Epidermal melanocyte (primary cell): ENCODE data around the gene CSTA.
"Not testable (repeated sequence)": the region's sequence is repeated elsewhere in the genome, so short reads cannot be mapped to it uniquely, and the experiment has no call there.

Experiments used
- DNase-seq: peaks from one replicate; pipeline ENCODE4 v3.0.0; 2011; ENCODE audit warnings: low spot score; ENCODE audit not compliant: insufficient read length

CSTA gene

GRCh38 chr3:122322095-122323075 is 2.7 kb upstream of the CSTA start:
- DNase-seq, result no peak

GRCh38 chr3:122325769-122326168 is 721 bp downstream of the CSTA start:
- no peak for DNase-seq

- DNase-seq, result no peak
These were observed 6.8 kb downstream of the CSTA start for GRCh38 chr3:122331886-122332285.

GRCh38 chr3:122332551-122332950 is 7.5 kb downstream of the CSTA start:
- no peak for DNase-seq

- no peak for DNase-seq
These were observed 17.8 kb downstream of the CSTA start for GRCh38 chr3:122342803-122343202.

- no peak for DNase-seq
These were observed 18.6 kb downstream of the CSTA start for GRCh38 chr3:122343654-122344053.

- no peak for DNase-seq
These were observed 24.1 kb downstream of the CSTA start for GRCh38 chr3:122349171-122349570.

GRCh38 chr3:122350814-122351418 is 25.9 kb downstream of the CSTA start:
- DNase-seq, result no peak

GRCh38 chr3:122351612-122352011 is 26.6 kb downstream of the CSTA start:
- no peak for DNase-seq

- DNase-seq, result no peak
These were observed 28.2 kb downstream of the CSTA start for GRCh38 chr3:122353215-122353614.

- DNase-seq, result no peak
These were observed 28.9 kb downstream of the CSTA start for GRCh38 chr3:122353893-122354401.

- DNase-seq, result no peak
These were observed 30.6 kb downstream of the CSTA start for GRCh38 chr3:122355612-122356011.

GRCh38 chr3:122356402-122356801 is 31.4 kb downstream of the CSTA start:
- no peak for DNase-seq

- DNase-seq, result no peak
These were observed 33.0 kb downstream of the CSTA start for GRCh38 chr3:122357828-122358702.

GRCh38 chr3:122358703-122359032 is 33.6 kb downstream of the CSTA start:
- DNase-seq, result no peak

- no peak for DNase-seq
These were observed 37.0 kb downstream of the CSTA start for GRCh38 chr3:122362026-122362425.

GRCh38 chr3:122364490-122364889 is 39.4 kb downstream of the CSTA start:
- DNase-seq, result no peak

GRCh38 chr3:122365073-122365472 is 40.0 kb downstream of the CSTA start:
- DNase-seq, result no peak

- not testable (repeated sequence) for DNase-seq
These were observed 40.7 kb downstream of the CSTA start for GRCh38 chr3:122365582-122366378.

- no peak for DNase-seq
These were observed 41.3 kb downstream of the CSTA start for GRCh38 chr3:122366379-122366749.

GRCh38 chr3:122374034-122374433 is 49.0 kb downstream of the CSTA start:
- no peak for DNase-seq
